Measurements from ENCODE around the gene MCRS1. TPM values are rescaled to one million over a fixed set of nuclear protein-coding genes. Genes with fewer than 3 reads are reported as not detected.

MCRS1 gene
- total RNA-seq, 1 experiment from 2014 or later: 66.9 TPM

DNA sequence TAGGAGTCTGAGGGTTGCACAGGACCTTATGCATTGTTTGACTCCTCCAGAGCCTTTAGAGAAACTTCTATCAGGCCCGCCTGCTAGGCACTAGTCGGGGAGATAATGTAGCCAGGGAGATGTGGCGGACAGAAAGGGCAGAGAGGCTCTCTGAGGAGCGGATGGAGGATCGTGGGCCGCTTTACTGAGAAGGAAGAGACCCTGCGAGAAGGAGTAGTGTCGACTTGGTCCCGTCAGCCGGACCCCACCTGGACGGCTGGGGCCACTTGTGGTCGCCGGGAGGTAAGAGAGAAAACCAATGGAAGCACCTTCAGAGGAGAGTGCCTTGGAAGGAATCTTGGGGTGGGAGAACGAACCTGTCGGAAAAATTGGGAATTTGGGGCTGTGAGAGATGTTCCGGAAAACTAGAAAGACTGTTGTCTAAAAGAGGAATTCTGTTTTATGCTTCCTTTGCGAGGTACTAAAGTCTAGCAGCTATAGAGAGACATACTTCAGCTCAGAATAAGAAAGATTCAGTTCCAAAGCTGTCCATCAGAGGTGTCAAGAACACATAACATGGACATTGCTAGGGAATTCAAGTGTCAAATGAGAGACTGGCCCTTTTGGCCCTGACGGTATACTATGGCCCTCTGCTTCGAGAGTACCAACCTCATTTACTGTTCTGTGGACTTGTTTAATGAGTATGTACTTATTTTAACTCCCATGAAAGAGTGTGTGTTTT, 660 bp upstream of the MCRS1 start:
- H3F3A ChIP-seq (ENCODE audit: insufficient read depth, low read depth): peaks cover 9% of the 10 kb centered on the region; the same call in 1 of the 2 replicates
- CTCF ChIA-PET: no interaction called here

DNA sequence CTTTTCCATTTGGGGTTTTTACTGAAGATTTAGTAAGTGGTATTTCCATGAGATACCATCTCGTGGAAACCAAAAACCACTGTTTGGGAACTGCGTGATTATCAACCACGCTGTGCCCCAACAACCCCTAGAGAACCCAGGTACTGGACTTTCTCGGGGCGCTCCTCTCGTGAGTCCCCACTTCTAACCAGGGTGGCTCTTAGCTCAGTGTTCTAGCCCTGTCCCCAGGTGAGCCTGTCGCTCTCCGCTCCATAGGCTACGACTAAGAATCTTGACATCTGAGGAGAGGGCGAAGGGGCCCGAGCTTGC, 686 bp downstream of the MCRS1 start:
- H3K27me3 ChIP-seq (ENCODE audit: insufficient read depth, low read depth): no peaks in the 10 kb centered on the region
- peak overlapping the region; percentile 97; the same call in 1 of the 2 replicates for H2AFZ ChIP-seq
- peak overlapping the region; percentile 89 for H3K4me3 ChIP-seq
- CTCF ChIA-PET: interaction anchor here (0.7 kb wide), 1 partner anchor 12 kb away, joined by 3 read pairs; no protein-coding TSS in a partner anchor
- intact Hi-C loops (cut with micrococcal nuclease; ENCODE audit: unreplicated experiment): loop anchor here (5.0 kb wide), 1 partner anchor 200 kb away; the partner anchor contains the start of gene SPATS2
- POLR2A ChIA-PET (ENCODE audit: unreplicated experiment): interaction anchor here (0.8 to 1.4 kb wide), 2 partner anchors 200 to 245 kb away, joined by 4 to 5 read pairs; partner anchors contain the start of genes SPATS2 and TROAP
- peaks cover 52% of the 10 kb centered on the region for H3K79me2 ChIP-seq (ENCODE audit: low read depth)
- peaks cover 13% of the 10 kb centered on the region; the same call in 1 of the 2 replicates for H3K4me1 ChIP-seq (replicated peaks; ENCODE audit: insufficient read depth)
- peaks cover 14% of the 10 kb centered on the region; the same call in 1 of the 2 replicates for H3K36me3 ChIP-seq (ENCODE audit: low read depth)
- H4K20me1 ChIP-seq (ENCODE audit: insufficient read depth): no peaks in the 10 kb centered on the region; the same call in 1 of the 2 replicates
- DNase-seq: no peak
- no TSS peak for BruUV-seq (replicated peaks)
- TF ChIP-seq EZH2 (IDR thresholded peaks at IDR 0.05; ENCODE audit: low read depth): no peak
- TF ChIP-seq, protein P1, sequence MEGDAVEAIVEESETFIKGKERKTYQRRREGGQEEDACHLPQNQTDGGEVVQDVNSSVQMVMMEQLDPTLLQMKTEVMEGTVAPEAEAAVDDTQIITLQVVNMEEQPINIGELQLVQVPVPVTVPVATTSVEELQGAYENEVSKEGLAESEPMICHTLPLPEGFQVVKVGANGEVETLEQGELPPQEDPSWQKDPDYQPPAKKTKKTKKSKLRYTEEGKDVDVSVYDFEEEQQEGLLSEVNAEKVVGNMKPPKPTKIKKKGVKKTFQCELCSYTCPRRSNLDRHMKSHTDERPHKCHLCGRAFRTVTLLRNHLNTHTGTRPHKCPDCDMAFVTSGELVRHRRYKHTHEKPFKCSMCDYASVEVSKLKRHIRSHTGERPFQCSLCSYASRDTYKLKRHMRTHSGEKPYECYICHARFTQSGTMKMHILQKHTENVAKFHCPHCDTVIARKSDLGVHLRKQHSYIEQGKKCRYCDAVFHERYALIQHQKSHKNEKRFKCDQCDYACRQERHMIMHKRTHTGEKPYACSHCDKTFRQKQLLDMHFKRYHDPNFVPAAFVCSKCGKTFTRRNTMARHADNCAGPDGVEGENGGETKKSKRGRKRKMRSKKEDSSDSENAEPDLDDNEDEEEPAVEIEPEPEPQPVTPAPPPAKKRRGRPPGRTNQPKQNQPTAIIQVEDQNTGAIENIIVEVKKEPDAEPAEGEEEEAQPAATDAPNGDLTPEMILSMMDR (conservative IDR thresholded peaks at IDR 0.05): no peak
- no peaks in the 10 kb centered on the region for H3K9me2 ChIP-seq (ENCODE audit: insufficient read depth)
- H3K9me3 ChIP-seq (ENCODE audit: insufficient read depth, low read depth): no peaks in the 10 kb centered on the region
- H3K27ac ChIP-seq: no peak overlapping the region; the same call in 1 of the 2 replicates
- H3F3A ChIP-seq (ENCODE audit: insufficient read depth, low read depth): peaks cover 9% of the 10 kb centered on the region; the same call in 1 of the 2 replicates
- peak overlapping the region; percentile 88 for H3K4me2 ChIP-seq

More for the DNA sequence above, 660 bp upstream of the MCRS1 start:
- Histone ChIP-seq H4K20me1 (ENCODE audit: insufficient read depth) (no peaks in the 10 kb centered on the region), H3K79me2 (ENCODE audit: low read depth) (peaks cover 52% of the 10 kb centered on the region), H2AFZ (peak overlapping the region; percentile 97), H3K4me1 (replicated peaks; ENCODE audit: insufficient read depth) (peaks cover 13% of the 10 kb centered on the region; the same call in 1 of the 2 replicates), H3K36me3 (ENCODE audit: low read depth) (peaks cover 10% of the 10 kb centered on the region; the same call in 1 of the 2 replicates), H3K9me2 (ENCODE audit: insufficient read depth) (no peaks in the 10 kb centered on the region), H3K4me3 (peak overlapping the region; percentile 89), H3K4me2 (peak overlapping the region; percentile 88), H3K27me3 (ENCODE audit: insufficient read depth, low read depth) (no peaks in the 10 kb centered on the region), H3K9me3 (ENCODE audit: insufficient read depth, low read depth) (no peaks in the 10 kb centered on the region), H3K27ac (peak overlapping the region; percentile 57)
- BruUV-seq (replicated peaks): TSS peak; percentile 44
- no peak for DNase-seq
- POLR2A ChIA-PET (ENCODE audit: unreplicated experiment): no interaction called here
- TF ChIP-seq, protein P1 (conservative IDR thresholded peaks at IDR 0.05): no peak; the same call in 1 of the 2 replicates
- TF ChIP-seq EZH2 (IDR thresholded peaks at IDR 0.05; ENCODE audit: low read depth): no peak
- intact Hi-C loops (cut with micrococcal nuclease; ENCODE audit: unreplicated experiment): loop anchor here (5.0 kb wide), 1 partner anchor 201 kb away; the partner anchor contains the start of gene SPATS2

DNA sequence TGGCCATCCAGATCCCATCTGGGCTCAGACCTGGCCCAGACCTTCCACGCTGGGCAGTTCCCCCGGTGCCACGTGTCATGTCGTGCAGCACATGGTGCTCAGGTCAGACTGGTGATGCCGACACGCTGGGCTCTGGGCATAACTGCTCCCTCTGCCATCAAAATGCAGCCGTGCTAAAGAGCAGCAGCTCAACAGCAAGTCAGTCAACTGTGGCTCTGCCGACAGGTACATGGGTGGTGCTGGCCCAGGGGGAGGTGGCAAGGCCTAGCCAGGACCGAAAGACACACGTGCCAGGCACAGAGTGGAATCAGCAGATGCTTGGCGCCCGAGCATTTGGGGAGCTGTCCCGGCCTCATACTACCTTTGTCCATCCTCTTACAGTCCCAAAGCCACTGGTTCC, 1.6 kb downstream of the MCRS1 start:
- Histone ChIP-seq H3K4me1 (replicated peaks; ENCODE audit: insufficient read depth) (peaks cover 13% of the 10 kb centered on the region; the same call in 1 of the 2 replicates), H3K79me2 (ENCODE audit: low read depth) (peaks cover 47% of the 10 kb centered on the region), H3K27ac (no peak overlapping the region), H2AFZ (no peak overlapping the region), H3K9me2 (ENCODE audit: insufficient read depth) (no peaks in the 10 kb centered on the region), H3K4me2 (peak overlapping the region; percentile 88), H3F3A (ENCODE audit: insufficient read depth, low read depth) (peaks cover 9% of the 10 kb centered on the region; the same call in 1 of the 2 replicates), H3K36me3 (ENCODE audit: low read depth) (peaks cover 21% of the 10 kb centered on the region; the same call in 1 of the 2 replicates), H3K27me3 (ENCODE audit: insufficient read depth, low read depth) (no peaks in the 10 kb centered on the region), H3K4me3 (no peak overlapping the region; the same call in 1 of the 2 replicates), H3K9me3 (ENCODE audit: insufficient read depth, low read depth) (no peaks in the 10 kb centered on the region), H4K20me1 (ENCODE audit: insufficient read depth) (no peaks in the 10 kb centered on the region; the same call in 1 of the 2 replicates)
- CTCF ChIA-PET: no interaction called here
- intact Hi-C loops (cut with micrococcal nuclease; ENCODE audit: unreplicated experiment): loop anchor here (5.0 kb wide), 1 partner anchor 199 kb away; the partner anchor contains the start of gene SPATS2
- no TSS peak for BruUV-seq (replicated peaks)
- TF ChIP-seq EZH2 (IDR thresholded peaks at IDR 0.05; ENCODE audit: low read depth): no peak
- TF ChIP-seq, protein P1 (conservative IDR thresholded peaks at IDR 0.05): no peak
- POLR2A ChIA-PET (ENCODE audit: unreplicated experiment): interaction anchor here (0.8 to 1.4 kb wide), 2 partner anchors 199 to 244 kb away, joined by 4 to 5 read pairs; partner anchors contain the start of genes SPATS2 and TROAP
- DNase-seq: no peak

Data from PC-9 (cell line).